GM21786 (cell line): Measurements from ENCODE around the gene SAMD10.
"Not testable (repeated sequence)": the region's sequence is repeated elsewhere in the genome, so short reads cannot be mapped to it uniquely, and the experiment has no call there.

Experiments
- ATAC-seq: cut with Tn5 transposase; IDR thresholded peaks from one replicate; pipeline ENCODE4 v1.9.1; 2021; ENCODE audit not compliant: unreplicated experiment

SAMD10 gene

GRCh38 chr20:63969838-63970713, 9.4 kb downstream of the SAMD10 start, which contains the start of gene ZNF512B:
ZNF512B (minus strand) TSS chr20:63969930; CDS start chr20:63967950, 1,980 bp downstream.
- no peak for ATAC-seq

- no peak for ATAC-seq
These were observed 10.3 kb downstream of the SAMD10 start for GRCh38 chr20:63968928-63969760.

- ATAC-seq: no peak
These were observed 11.1 kb downstream of the SAMD10 start for GRCh38 chr20:63968136-63968927.

- no peak for ATAC-seq
These were observed 11.9 kb downstream of the SAMD10 start for GRCh38 chr20:63967330-63968135.

- ATAC-seq: no peak
These were observed 12.5 kb downstream of the SAMD10 start for GRCh38 chr20:63966944-63967322.

- ATAC-seq: no peak
These were observed 13.1 kb downstream of the SAMD10 start for GRCh38 chr20:63966172-63966943.

- ATAC-seq: no peak
These were observed 15.0 kb downstream of the SAMD10 start for GRCh38 chr20:63964412-63964811.

- ATAC-seq: no peak
These were observed 15.6 kb downstream of the SAMD10 start for GRCh38 chr20:63963784-63964301.

GRCh38 chr20:63963348-63963741, 16.1 kb downstream of the SAMD10 start:
- no peak for ATAC-seq

- ATAC-seq: no peak
These were observed 16.8 kb downstream of the SAMD10 start for GRCh38 chr20:63962426-63963347.

- ATAC-seq: no peak
These were observed 17.6 kb downstream of the SAMD10 start for GRCh38 chr20:63961664-63962425.

GRCh38 chr20:63960654-63961621, 18.5 kb downstream of the SAMD10 start:
- not testable (repeated sequence) for ATAC-seq

- no peak for ATAC-seq
These were observed 19.8 kb downstream of the SAMD10 start for GRCh38 chr20:63959699-63960075.

GRCh38 chr20:63958964-63959698, 20.3 kb downstream of the SAMD10 start:
- ATAC-seq: no peak

GRCh38 chr20:63958471-63958870, 21.0 kb downstream of the SAMD10 start:
- no peak for ATAC-seq
